SK-N-SH treated with all-trans-retinoic acid at 6 μM for 48 hours (cell line): ENCODE results near the gene HOXC5.

Experiments used
- ATAC-seq: fragments of 200-7000 bp; cut with Tn5 transposase; 3 replicates; pipeline ENCODE4 v1.9.1; 2020; ENCODE audit warnings: mild to moderate bottlenecking, moderate library complexity
- BACH2 ChIP-seq: fragments of 250-450 bp; sonication (Bioruptor Pico); IDR thresholded peaks from 2 replicates; pipeline ENCODE4 v1.9.0; 2021; ENCODE audit warnings: mild to moderate bottlenecking, borderline replicate concordance
- CSDC2 ChIP-seq: fragments of 250-450 bp; sonication (Bioruptor Pico); IDR thresholded peaks from 2 replicates; pipeline ENCODE4 v1.5.0; 2020; ENCODE audit warnings: mild to moderate bottlenecking, moderate library complexity
- ESRRG ChIP-seq: fragments of 250-450 bp; sonication (Bioruptor Pico); IDR thresholded peaks from 2 replicates; pipeline ENCODE4 v1.6.1; 2021; ENCODE audit warnings: mild to moderate bottlenecking
- ISL1 ChIP-seq: fragments of 250-450 bp; sonication (Bioruptor Pico); IDR thresholded peaks from 2 replicates; pipeline ENCODE4 v2.1.2; 2022; ENCODE audit warnings: mild to moderate bottlenecking, moderate library complexity
- OSR1 ChIP-seq: fragments of 250-450 bp; sonication (Bioruptor Pico); IDR thresholded peaks from 2 replicates; pipeline ENCODE4 v1.8.0; 2022; ENCODE audit warnings: moderate library complexity, mild to moderate bottlenecking, inconsistent platforms
- PPARA ChIP-seq: fragments of 250-450 bp; sonication (Bioruptor Pico); IDR thresholded peaks from 2 replicates; pipeline ENCODE4 v1.5.0; 2020; ENCODE audit warnings: mild to moderate bottlenecking, borderline replicate concordance
- RARB ChIP-seq: fragments of 250-450 bp; sonication (Bioruptor Pico); IDR thresholded peaks from 2 replicates; pipeline ENCODE4 v1.8.0; 2021; ENCODE audit warnings: mild to moderate bottlenecking, moderate library complexity
- SNAI2 ChIP-seq: fragments of 250-450 bp; sonication (Bioruptor Pico); IDR thresholded peaks from 2 replicates; pipeline ENCODE4 v1.5.0; 2020; ENCODE audit warnings: mild to moderate bottlenecking, moderate library complexity
- TCF4 ChIP-seq: fragments of 250-450 bp; sonication (Bioruptor Pico); IDR thresholded peaks from 2 replicates; pipeline ENCODE4 v1.8.0; 2021; ENCODE audit warnings: mild to moderate bottlenecking, moderate library complexity, borderline replicate concordance
- TOX ChIP-seq: fragments of 250-450 bp; sonication (Bioruptor Pico); IDR thresholded peaks from 2 replicates; pipeline ENCODE4 v1.8.0; 2021; ENCODE audit warnings: mild to moderate bottlenecking, moderate library complexity, borderline replicate concordance
- ZC3H10 ChIP-seq: fragments of 250-450 bp; sonication (Bioruptor Pico); IDR thresholded peaks from 2 replicates; pipeline ENCODE4 v1.5.1; 2021; ENCODE audit warnings: mild to moderate bottlenecking, moderate library complexity
- ZFP3 ChIP-seq: fragments of 250-450 bp; sonication (Bioruptor Pico); IDR thresholded peaks from 2 replicates; pipeline ENCODE4 v1.5.0; 2020; ENCODE audit warnings: mild to moderate bottlenecking, moderate library complexity
- ZFP30 ChIP-seq: fragments of 450-650 bp; formaldehyde crosslinking; IDR thresholded peaks from 2 replicates; pipeline ENCODE4 v1.5.0; 2022; ENCODE audit warnings: mild to moderate bottlenecking, moderate library complexity
- ZNF565 ChIP-seq: fragments of 450-650 bp; formaldehyde crosslinking; conservative IDR thresholded peaks from 2 replicates; pipeline ENCODE4 v1.5.0; 2020; ENCODE audit warnings: low read depth, mild to moderate bottlenecking, moderate library complexity
- ZNF70 ChIP-seq: fragments of 450-650 bp; formaldehyde crosslinking; IDR thresholded peaks from 2 replicates; pipeline ENCODE4 v1.5.0; 2020; ENCODE audit warnings: mild to moderate bottlenecking, moderate library complexity
- ZNF8 ChIP-seq: fragments of 450-650 bp; formaldehyde crosslinking; IDR thresholded peaks from 2 replicates; pipeline ENCODE4 v1.5.0; 2020; ENCODE audit warnings: mild to moderate bottlenecking, moderate library complexity
- TF ChIP-seq, protein P1 (sequence below): fragments of 250-450 bp; sonication (Bioruptor Pico); IDR thresholded peaks from 2 replicates; pipeline ENCODE4 v1.5.1; 2021; ENCODE audit warnings: mild to moderate bottlenecking, moderate library complexity
- TF ChIP-seq, protein P2 (sequence below): fragments of 250-450 bp; sonication (Bioruptor Pico); IDR thresholded peaks from 2 replicates; pipeline ENCODE4 v1.8.0; 2020; ENCODE audit warnings: mild to moderate bottlenecking, moderate library complexity, borderline replicate concordance
- TF ChIP-seq, protein P3 (sequence below): fragments of 250-450 bp; sonication (Bioruptor Pico); IDR thresholded peaks from 2 replicates; pipeline ENCODE4 v1.5.1; 2020; ENCODE audit warnings: low read depth, mild to moderate bottlenecking, moderate library complexity
- TF ChIP-seq, protein P4 (sequence below): fragments of 250-450 bp; sonication (Bioruptor Pico); IDR thresholded peaks from 2 replicates; pipeline ENCODE4 v1.8.0; 2021; ENCODE audit warnings: low read depth, mild to moderate bottlenecking, moderate library complexity, borderline replicate concordance
- TF ChIP-seq, protein P5 (sequence below): fragments of 250-450 bp; sonication (Bioruptor Pico); IDR thresholded peaks from 2 replicates; pipeline ENCODE4 v1.5.0; 2020; ENCODE audit warnings: mild to moderate bottlenecking, moderate library complexity

HOXC5 gene

DNA sequence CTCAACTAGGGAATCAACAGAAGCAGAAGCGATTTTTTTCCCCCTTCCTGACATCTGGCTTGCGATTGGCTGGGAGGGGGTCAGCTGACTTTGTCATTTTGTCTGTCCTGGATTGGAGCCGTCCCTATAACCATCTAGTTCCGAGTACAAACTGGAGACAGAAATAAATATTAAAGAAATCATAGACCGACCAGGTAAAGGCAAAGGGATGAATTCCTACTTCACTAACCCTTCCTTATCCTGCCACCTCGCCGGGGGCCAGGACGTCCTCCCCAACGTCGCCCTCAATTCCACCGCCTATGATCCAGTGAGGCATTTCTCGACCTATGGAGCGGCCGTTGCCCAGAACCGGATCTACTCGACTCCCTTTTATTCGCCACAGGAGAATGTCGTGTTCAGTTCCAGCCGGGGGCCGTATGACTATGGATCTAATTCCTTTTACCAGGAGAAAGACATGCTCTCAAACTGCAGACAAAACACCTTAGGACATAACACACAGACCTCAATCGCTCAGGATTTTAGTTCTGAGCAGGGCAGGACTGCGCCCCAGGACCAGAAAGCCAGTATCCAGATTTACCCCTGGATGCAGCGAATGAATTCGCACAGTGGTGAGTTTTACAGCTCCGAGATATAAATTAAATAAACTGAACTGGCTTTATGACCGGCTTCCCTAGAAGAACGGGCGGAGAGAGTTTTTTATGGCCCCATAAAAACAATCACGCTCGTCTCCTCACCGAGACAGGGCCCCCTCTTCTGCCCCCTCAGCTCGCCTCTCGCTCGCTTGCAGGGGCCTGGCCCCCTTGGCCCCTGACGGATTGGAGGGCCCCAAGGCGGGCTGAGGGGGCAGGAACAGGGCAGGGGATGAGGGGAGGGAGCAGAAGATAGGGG is 4.3 kb upstream of the HOXC5 start, which contains the start of gene HOXC6:
Gene HOXC6, plus strand, starts transcription at position 127 of the 888 bp plus-strand sequence. Its CDS starts 82 bp downstream, at position 209.
- TF ChIP-seq ESRRG (CRISPR knock-in tag), result no peak
- TF ChIP-seq, protein P1, sequence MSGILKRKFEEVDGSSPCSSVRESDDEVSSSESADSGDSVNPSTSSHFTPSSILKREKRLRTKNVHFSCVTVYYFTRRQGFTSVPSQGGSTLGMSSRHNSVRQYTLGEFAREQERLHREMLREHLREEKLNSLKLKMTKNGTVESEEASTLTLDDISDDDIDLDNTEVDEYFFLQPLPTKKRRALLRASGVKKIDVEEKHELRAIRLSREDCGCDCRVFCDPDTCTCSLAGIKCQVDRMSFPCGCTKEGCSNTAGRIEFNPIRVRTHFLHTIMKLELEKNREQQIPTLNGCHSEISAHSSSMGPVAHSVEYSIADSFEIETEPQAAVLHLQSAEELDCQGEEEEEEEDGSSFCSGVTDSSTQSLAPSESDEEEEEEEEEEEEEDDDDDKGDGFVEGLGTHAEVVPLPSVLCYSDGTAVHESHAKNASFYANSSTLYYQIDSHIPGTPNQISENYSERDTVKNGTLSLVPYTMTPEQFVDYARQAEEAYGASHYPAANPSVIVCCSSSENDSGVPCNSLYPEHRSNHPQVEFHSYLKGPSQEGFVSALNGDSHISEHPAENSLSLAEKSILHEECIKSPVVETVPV (CRISPR knock-in tag), result no peak
- TF ChIP-seq BACH2, result no peak
- no peak for TF ChIP-seq PPARA (CRISPR knock-in tag)
- TF ChIP-seq ZC3H10 (CRISPR knock-in tag), result no peak
- TF ChIP-seq ISL1 (CRISPR knock-in tag), result no peak
- no peak for TF ChIP-seq ZNF70
- no peak for TF ChIP-seq TOX (CRISPR knock-in tag)
- no peak for TF ChIP-seq SNAI2
- TF ChIP-seq ZNF8 (CRISPR knock-in tag), result no peak
- TF ChIP-seq ZNF565 (CRISPR knock-in tag), result no peak
- TF ChIP-seq, protein P2, sequence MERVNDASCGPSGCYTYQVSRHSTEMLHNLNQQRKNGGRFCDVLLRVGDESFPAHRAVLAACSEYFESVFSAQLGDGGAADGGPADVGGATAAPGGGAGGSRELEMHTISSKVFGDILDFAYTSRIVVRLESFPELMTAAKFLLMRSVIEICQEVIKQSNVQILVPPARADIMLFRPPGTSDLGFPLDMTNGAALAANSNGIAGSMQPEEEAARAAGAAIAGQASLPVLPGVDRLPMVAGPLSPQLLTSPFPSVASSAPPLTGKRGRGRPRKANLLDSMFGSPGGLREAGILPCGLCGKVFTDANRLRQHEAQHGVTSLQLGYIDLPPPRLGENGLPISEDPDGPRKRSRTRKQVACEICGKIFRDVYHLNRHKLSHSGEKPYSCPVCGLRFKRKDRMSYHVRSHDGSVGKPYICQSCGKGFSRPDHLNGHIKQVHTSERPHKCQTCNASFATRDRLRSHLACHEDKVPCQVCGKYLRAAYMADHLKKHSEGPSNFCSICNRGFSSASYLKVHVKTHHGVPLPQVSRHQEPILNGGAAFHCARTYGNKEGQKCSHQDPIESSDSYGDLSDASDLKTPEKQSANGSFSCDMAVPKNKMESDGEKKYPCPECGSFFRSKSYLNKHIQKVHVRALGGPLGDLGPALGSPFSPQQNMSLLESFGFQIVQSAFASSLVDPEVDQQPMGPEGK (CRISPR knock-in tag), result no peak
- TF ChIP-seq, protein P3, sequence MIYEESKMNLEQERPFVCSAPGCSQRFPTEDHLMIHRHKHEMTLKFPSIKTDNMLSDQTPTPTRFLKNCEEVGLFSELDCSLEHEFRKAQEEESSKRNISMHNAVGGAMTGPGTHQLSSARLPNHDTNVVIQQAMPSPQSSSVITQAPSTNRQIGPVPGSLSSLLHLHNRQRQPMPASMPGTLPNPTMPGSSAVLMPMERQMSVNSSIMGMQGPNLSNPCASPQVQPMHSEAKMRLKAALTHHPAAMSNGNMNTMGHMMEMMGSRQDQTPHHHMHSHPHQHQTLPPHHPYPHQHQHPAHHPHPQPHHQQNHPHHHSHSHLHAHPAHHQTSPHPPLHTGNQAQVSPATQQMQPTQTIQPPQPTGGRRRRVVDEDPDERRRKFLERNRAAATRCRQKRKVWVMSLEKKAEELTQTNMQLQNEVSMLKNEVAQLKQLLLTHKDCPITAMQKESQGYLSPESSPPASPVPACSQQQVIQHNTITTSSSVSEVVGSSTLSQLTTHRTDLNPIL (CRISPR knock-in tag), result no peak
- TF ChIP-seq RARB, result no peak
- ATAC-seq, result peak; percentile 76

DNA sequence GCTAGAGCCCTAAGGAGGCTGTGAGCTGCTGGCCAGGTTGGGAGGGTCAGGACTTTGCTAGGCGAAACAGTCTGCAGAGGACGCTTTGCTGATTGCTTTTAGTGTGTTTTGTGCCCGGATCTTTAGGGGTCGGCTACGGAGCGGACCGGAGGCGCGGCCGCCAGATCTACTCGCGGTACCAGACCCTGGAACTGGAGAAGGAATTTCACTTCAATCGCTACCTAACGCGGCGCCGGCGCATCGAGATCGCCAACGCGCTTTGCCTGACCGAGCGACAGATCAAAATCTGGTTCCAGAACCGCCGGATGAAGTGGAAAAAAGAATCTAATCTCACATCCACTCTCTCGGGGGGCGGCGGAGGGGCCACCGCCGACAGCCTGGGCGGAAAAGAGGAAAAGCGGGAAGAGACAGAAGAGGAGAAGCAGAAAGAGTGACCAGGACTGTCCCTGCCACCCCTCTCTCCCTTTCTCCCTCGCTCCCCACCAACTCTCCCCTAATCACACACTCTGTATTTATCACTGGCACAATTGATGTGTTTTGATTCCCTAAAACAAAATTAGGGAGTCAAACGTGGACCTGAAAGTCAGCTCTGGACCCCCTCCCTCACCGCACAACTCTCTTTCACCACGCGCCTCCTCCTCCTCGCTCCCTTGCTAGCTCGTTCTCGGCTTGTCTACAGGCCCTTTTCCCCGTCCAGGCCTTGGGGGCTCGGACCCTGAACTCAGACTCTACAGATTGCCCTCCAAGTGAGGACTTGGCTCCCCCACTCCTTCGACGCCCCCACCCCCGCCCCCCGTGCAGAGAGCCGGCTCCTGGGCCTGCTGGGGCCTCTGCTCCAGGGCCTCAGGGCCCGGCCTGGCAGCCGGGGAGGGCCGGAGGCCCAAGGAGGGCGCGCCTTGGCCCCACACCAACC is 3.1 kb upstream of the HOXC5 start:
- TF ChIP-seq SNAI2, result no peak
- no peak for TF ChIP-seq TCF4
- TF ChIP-seq, protein P3 (CRISPR knock-in tag), result no peak
- no peak for TF ChIP-seq CSDC2 (CRISPR knock-in tag)
- TF ChIP-seq ZNF70, result no peak
- TF ChIP-seq BACH2, result no peak
- no peak for TF ChIP-seq ZNF565 (CRISPR knock-in tag)
- no peak for TF ChIP-seq ZFP30 (CRISPR knock-in tag)
- no peak for TF ChIP-seq OSR1 (CRISPR knock-in tag)
- TF ChIP-seq PPARA (CRISPR knock-in tag), result no peak
- TF ChIP-seq ZFP3 (CRISPR knock-in tag), result no peak
- TF ChIP-seq ZNF8 (CRISPR knock-in tag), result no peak
- TF ChIP-seq, protein P4, sequence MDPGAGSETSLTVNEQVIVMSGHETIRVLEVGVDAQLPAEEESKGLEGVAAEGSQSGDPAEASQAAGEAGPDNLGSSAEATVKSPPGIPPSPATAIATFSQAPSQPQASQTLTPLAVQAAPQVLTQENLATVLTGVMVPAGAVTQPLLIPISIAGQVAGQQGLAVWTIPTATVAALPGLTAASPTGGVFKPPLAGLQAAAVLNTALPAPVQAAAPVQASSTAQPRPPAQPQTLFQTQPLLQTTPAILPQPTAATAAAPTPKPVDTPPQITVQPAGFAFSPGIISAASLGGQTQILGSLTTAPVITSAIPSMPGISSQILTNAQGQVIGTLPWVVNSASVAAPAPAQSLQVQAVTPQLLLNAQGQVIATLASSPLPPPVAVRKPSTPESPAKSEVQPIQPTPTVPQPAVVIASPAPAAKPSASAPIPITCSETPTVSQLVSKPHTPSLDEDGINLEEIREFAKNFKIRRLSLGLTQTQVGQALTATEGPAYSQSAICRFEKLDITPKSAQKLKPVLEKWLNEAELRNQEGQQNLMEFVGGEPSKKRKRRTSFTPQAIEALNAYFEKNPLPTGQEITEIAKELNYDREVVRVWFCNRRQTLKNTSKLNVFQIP (CRISPR knock-in tag), result no peak
- TF ChIP-seq TOX (CRISPR knock-in tag), result no peak
- TF ChIP-seq, protein P5, sequence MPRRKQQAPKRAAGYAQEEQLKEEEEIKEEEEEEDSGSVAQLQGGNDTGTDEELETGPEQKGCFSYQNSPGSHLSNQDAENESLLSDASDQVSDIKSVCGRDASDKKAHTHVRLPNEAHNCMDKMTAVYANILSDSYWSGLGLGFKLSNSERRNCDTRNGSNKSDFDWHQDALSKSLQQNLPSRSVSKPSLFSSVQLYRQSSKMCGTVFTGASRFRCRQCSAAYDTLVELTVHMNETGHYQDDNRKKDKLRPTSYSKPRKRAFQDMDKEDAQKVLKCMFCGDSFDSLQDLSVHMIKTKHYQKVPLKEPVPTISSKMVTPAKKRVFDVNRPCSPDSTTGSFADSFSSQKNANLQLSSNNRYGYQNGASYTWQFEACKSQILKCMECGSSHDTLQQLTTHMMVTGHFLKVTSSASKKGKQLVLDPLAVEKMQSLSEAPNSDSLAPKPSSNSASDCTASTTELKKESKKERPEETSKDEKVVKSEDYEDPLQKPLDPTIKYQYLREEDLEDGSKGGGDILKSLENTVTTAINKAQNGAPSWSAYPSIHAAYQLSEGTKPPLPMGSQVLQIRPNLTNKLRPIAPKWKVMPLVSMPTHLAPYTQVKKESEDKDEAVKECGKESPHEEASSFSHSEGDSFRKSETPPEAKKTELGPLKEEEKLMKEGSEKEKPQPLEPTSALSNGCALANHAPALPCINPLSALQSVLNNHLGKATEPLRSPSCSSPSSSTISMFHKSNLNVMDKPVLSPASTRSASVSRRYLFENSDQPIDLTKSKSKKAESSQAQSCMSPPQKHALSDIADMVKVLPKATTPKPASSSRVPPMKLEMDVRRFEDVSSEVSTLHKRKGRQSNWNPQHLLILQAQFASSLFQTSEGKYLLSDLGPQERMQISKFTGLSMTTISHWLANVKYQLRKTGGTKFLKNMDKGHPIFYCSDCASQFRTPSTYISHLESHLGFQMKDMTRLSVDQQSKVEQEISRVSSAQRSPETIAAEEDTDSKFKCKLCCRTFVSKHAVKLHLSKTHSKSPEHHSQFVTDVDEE (CRISPR knock-in tag), result no peak
- ATAC-seq, result no peak
